CD4-positive, alpha-beta T cell treated with Interleukin-21 for 1 hour (primary cell): ENCODE data around the gene EPHB2.
A peak's percentile ranks its signal among the peaks of the same experiment; 100 is the strongest.
"Not testable (repeated sequence)": the region's sequence is repeated elsewhere in the genome, so short reads cannot be mapped to it uniquely, and the experiment has no call there.

Source experiments
- DNase-seq: peaks from one replicate; pipeline ENCODE4 v3.0.0-alpha.2; 2020

Gene EPHB2

DNA sequence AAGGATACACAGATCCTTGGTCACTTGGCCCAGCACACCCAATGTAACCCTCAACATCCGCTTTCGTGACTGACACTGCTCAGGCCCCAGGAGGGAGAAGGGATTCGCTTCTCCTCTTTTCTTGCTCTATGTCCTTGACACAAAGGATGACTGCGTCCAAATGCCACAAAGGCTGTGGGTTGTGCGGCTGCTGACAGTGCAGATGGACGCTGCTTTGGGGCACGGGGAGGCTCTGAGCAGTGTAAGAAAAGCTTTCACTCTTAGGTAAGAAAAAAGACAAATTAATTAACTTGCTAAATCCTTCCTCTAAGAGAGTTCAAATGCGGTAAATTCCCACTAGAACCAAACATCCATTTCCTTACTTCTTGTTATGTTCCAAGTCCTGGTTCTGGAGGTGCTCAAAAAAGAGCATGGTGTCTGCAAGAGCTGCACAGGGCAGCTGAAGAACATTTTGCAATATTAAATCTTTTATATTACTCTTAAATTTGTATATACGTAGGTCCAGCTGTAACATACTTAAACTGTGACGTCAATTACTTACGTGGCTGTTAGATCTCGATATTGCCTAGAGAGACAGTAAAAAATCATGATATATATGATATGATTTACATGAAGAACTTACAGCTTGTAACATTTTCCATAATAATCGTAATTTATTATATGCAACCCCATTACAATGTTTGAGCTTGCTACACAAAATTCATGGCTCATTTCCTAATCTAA is 19.4 kb upstream of the EPHB2 start:
- DNase-seq = no peak

- no peak for DNase-seq
Measured at GRCh38 chr1:22694172-22694571, 16.5 kb upstream of the EPHB2 start.

GRCh38 chr1:22696610-22697009 is 14.0 kb upstream of the EPHB2 start:
- no peak for DNase-seq

DNA sequence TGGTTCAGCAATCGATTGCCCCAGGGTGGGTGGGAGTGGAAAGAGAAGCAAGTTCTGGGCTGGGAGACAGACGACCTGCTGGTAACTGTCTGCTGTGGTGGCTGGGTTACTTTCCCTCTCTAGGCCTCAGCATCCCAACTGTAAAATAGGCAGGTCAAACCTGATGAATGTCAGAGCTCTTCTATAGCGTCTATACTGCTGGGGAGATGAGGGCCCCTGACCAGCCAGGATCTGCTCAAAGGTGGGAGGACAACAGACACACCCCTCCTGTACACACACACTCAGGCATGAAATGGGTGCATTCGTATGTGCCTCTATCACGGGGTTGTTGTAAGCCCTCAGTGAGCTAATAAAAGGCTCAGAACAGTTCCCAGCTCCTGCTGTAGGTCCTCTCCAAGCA is 12.7 kb upstream of the EPHB2 start:
- DNase-seq = no peak

DNA sequence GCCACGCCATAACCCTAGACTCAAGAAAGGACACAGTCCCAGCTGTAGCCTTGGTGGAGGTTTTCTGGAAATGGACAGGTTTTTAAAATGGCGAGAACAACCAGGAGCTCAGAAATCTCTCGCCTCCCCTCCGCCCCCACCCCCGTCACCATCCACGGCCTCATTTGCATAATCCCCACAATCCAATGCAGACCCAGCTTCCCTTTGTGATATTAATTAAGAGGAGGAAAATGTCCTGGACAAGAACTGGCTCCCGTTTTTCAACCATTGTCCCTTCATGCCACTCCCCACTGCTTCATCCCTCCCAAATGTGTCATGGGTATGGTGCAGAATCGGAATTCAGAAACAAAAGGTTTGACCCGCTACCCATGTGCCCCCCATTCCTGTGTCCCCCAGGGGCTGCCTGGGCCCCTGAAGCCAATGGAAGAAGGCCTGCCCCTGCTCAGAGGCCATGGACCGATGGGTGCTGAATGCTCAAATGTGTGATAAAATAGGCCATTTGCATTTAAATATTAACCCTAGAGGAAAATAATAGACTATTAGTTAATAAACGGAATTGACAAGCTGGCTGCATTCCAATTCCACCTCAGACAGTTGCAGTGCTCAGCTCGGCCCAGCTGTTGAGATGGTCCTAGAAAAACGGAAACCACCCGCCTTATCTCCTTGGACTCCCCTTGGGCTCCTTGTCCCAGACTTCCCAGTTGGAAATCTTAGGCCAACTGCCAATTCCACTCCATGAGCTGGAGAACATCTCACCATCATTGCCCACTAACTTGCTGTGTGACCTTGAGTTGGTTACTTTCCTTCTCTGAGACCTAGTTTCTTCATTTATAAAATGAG is 10.7 kb upstream of the EPHB2 start:
- no peak for DNase-seq

DNA sequence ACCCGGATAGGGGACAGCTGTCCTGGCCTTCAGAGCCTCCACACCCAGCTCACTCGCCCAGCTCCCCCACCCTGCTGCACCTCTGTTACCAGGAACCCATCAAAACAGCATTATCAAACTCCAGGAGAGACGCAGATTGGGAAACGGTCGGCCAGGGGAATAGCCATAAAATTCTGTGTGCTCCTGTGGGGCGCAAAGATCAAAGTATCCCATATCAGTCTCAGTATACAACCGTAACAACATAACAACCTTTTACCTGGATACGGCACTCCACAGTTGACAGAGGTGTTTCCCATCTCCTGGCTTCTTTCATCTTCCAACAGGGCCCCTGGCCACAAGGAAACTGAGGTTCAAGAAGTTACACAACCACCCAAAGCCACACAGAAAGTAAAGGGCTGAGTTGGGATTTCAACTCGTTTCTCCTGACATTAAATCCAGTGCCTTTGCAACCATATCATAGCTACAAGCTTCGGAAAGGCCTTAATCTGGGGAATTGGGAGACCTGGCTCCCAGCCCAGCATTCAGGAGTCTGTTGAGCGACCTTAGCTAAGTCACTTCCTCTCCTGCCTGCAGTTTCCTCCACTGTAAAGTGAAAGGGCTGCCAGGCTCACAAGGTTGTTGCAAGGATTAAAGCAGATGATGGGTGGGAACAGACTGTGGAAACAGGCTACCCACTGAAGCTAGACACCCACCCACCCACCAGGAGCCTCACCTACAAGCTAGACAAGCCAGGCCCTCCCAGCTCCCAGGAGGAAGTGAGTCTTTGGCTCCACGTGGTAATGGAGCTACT is 8.1 kb upstream of the EPHB2 start:
- DNase-seq = no peak

- DNase-seq = peak; percentile 64
Measured at GRCh38 chr1:22704440-22705067, 6.1 kb upstream of the EPHB2 start.

GRCh38 chr1:22705586-22705985 is 5.1 kb upstream of the EPHB2 start:
- DNase-seq = no peak

DNA sequence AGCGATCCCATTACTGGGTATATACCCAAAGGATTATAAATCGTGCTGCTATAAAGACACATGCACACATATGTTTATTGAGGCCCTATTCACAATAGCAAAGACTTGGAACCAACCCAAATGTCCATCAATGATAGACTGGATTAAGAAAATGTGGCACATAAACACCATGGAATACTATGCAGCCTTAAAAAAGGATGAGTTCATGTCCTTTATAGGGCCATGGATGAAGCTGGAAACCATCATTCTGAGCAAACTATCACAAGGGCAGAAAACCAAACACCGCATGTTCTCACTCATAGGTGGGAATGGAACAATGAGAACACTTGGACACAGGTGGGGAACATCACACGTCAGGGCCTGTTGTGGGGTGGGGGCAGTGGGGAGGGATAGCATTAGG is 4.5 kb upstream of the EPHB2 start:
- not testable (repeated sequence) for DNase-seq

- DNase-seq = no peak
Measured at GRCh38 chr1:22708777-22709176, 1.9 kb upstream of the EPHB2 start.

GRCh38 chr1:22709227-22709626 is 1.4 kb upstream of the EPHB2 start:
- no peak for DNase-seq

DNA sequence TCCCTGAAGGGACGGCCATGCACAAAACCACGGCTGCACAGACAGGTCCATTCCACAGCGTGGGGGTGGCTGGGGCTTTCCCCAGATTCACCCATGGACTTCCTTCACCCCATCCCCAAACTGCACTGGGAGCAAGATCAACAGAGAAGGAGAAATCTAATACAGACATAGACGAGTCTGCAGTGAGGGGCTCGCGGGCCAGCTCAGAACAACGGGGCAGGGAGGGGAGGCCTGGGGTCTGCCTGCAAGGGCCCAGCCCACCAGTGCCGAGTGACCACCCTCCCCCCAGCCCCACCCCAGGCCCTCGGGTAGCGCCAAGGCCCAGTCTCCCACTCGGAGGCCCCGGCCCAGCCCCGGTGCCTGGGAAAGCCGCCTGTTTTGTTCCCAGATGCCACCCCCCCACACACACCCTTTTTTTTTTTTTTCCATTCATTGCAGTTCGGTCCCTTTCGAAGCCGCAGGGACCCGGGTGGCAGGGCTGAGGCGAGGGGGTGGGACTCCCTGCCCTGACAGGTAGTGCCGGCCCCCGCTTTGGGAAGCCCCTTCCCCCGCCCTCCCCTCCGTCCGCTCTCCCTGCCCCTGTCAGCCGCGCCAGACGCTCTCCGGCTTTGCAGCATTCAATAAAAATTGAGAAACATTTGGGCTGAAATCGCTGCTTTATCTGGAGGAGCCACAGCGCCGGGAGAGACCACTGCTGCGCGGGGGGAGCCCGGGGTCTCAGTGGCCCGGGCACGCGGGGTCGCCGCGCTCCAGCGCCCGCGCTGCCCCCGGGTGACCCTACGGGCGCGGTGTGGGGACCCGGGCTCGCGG is 543 bp upstream of the EPHB2 start:
- peak; percentile 33 for DNase-seq

DNA sequence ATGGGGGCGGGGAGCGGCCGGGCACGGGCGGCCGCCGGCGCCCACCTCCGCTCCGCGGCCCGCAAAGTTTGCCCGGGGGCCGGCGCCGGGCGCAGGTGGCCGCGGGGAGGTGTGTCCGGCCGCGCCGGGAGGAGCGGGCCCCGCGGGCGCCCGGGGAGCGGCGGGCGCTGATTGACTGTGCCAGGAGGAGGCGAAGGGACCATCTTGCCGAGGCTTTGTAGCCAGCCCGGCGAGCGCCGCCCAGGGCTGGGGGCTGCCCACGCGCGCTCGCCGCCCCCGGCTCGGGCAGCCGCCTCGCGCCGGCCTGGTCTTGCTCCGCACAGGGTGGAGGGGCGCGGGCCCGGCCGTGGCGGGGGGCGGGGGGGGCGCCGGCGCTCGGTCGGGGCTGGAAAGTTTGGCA is 432 bp downstream of the EPHB2 start:
- DNase-seq = no peak

- DNase-seq = no peak
Measured at GRCh38 chr1:22711591-22712501, 1.2 kb downstream of the EPHB2 start.

DNA sequence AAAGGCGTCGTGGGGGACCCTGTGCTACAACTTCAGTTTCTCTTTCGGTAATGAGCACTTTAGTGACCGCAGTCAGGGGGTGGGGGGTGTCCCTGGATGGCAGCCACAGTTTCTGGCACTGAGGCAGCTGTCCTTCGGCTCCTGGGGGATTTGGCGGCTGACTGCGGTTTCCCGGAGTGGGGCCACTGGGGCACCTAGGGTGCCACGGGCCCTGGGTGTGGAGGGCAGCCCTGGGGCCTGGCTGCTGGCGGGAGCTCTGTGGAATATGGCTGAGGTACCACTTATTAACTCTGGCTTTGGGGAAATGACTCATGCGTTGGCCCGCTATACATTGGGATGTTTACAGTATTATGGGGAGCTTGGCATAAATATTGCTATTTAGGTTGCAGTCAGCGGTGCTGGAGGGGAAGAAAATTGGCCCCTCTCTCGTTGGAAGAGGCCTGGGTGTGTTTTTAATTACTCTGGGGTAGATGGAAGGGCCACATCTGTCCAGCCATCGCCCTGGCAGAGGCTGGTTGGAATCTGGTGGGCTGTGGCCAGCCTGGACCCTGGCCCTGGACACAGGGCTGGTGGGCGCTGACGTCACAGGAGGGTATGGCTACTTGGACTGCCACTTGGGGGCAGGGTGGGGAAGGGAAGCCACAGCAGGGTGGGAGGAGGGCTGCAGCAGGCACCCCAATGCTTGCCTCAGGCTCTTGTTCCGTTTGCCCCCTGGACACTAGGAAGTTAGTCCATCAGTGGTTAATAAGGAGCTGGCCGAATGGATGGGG is 2.0 kb downstream of the EPHB2 start:
- DNase-seq = no peak

GRCh38 chr1:22714455-22714854 is 3.8 kb downstream of the EPHB2 start:
- DNase-seq = no peak

DNA sequence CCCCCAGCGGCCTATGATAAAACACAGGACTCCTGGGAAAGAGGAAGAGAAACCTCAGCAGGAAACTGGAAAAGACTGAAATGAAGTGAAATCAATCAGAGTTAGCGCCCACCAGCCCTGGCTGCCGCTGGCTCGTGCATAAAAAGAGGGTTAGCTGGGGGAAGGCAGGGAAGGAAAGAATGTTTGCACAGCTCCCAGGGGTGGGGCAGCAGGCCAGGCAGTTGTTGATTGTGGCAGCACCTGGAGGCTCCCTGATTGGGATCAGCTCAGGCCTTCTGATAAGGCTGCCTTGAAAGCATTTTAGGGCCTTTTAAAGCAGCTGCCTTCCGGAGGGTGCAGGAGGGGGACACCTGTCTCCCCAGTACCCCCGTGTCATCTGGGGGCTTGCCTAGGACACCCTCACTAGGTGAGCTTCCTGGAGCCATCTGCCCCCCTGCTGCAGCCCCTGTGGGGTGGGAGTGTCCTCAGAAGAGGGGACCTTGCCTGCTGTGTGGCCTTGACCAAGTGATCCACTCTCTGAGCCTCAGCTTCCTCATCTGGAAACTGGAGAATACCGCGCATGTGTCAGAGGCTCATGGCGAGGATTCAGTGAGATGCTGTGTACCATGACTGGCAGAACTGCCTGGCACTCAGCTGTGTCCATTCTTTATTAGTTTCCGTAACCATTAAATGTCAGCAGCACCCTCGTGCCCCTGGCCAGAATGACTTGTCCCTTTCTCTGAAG is 6.6 kb downstream of the EPHB2 start:
- DNase-seq = no peak

- no peak for DNase-seq
Measured at GRCh38 chr1:22721122-22721873, 10.7 kb downstream of the EPHB2 start.
